GM18951 (cell line): ENCODE measurements around the gene ARHGAP28.
"Not testable (repeated sequence)": the region's sequence is repeated elsewhere in the genome, so short reads cannot be mapped to it uniquely, and the experiment has no call there.

ENCODE experiments used
- POLR2A ChIP-seq: IDR thresholded peaks from 4 replicates; pipeline ENCODE4 v1.6.1; 2011; ENCODE audit warnings: mild to moderate bottlenecking; ENCODE audit not compliant: insufficient read length, insufficient read depth; ENCODE audit errors: extremely low read depth
- in situ Hi-C: fragments of 300-500 bp; cut with MboI; formaldehyde crosslinking; loops from one replicate; pipeline ENCODE4 v1.12.0; 2022; ENCODE audit warnings: low sequenced_read_pairs, mixed read lengths, inconsistent platforms; ENCODE audit not compliant: unreplicated experiment

ARHGAP28 gene

GRCh38 chr18:6792391-6792790, 62.9 kb downstream of the ARHGAP28 start:
- TF ChIP-seq POLR2A = no peak
- in situ Hi-C loops = no loop called here

GRCh38 chr18:6793455-6793854, 63.9 kb downstream of the ARHGAP28 start:
- no peak for TF ChIP-seq POLR2A
- in situ Hi-C loops = no loop called here

GRCh38 chr18:6793986-6794385, 64.5 kb downstream of the ARHGAP28 start:
- TF ChIP-seq POLR2A = no peak
- in situ Hi-C loops = no loop called here

- TF ChIP-seq POLR2A = no peak
- in situ Hi-C loops = no loop called here
Observed at GRCh38 chr18:6795307-6795706, 65.8 kb downstream of the ARHGAP28 start.

GRCh38 chr18:6796511-6796910, 67.0 kb downstream of the ARHGAP28 start:
- in situ Hi-C loops = no loop called here

GRCh38 chr18:6797171-6797570, 67.7 kb downstream of the ARHGAP28 start:
- no peak for TF ChIP-seq POLR2A
- in situ Hi-C loops = no loop called here

More at GRCh38 chr18:6796511-6796910, 67.0 kb downstream of the ARHGAP28 start:
- TF ChIP-seq POLR2A = no peak

GRCh38 chr18:6798896-6799295, 69.4 kb downstream of the ARHGAP28 start:
- TF ChIP-seq POLR2A = no peak
- in situ Hi-C loops = no loop called here

- in situ Hi-C loops = not testable (repeated sequence)
Observed at GRCh38 chr18:6800309-6800708, 70.8 kb downstream of the ARHGAP28 start.

- in situ Hi-C loops = no loop called here
- no peak for TF ChIP-seq POLR2A
Observed at GRCh38 chr18:6807515-6808257, 78.2 kb downstream of the ARHGAP28 start.

GRCh38 chr18:6810191-6810590, 80.7 kb downstream of the ARHGAP28 start:
- no peak for TF ChIP-seq POLR2A
- in situ Hi-C loops = no loop called here

GRCh38 chr18:6811816-6812215, 82.3 kb downstream of the ARHGAP28 start:
- in situ Hi-C loops = no loop called here
- TF ChIP-seq POLR2A = no peak

- TF ChIP-seq POLR2A = no peak
- in situ Hi-C loops = no loop called here
Observed at GRCh38 chr18:6814882-6815425, 85.4 kb downstream of the ARHGAP28 start.

GRCh38 chr18:6816154-6816553, 86.6 kb downstream of the ARHGAP28 start:
- in situ Hi-C loops = no loop called here
- no peak for TF ChIP-seq POLR2A

- in situ Hi-C loops = no loop called here
- TF ChIP-seq POLR2A = no peak
Observed at GRCh38 chr18:6819332-6819731, 89.8 kb downstream of the ARHGAP28 start.
